Measurements from ENCODE around the gene MAP3K15. TPM values are rescaled to one million over a fixed set of nuclear protein-coding genes. Genes with fewer than 3 reads are reported as not detected.

The MAP3K15 gene
- total RNA-seq, 1 donor from 2014 or later, result 1.2 TPM

DNA sequence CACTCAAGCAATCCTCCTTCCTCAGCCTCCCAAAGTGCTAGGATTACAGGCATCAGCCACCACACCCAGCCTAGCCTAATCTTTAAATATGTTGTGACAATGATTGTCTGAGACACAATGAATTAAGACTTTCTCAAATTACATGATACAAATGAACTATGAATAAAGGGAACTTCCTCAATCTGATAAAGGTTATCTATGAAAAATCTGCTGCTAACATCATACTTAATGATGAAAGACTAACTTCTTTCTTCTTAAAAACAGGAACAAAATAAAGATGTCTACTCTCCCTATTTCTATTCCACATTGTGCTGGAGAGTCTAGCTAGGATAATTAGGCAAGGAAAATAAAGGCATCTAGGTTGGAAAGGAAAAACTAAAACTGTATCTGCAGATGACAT, 111.6 kb downstream of the MAP3K15 start:
- H3K27ac Mint-ChIP-seq (ENCODE audit: unreplicated experiment), result no peak overlapping the region
- H3K27me3 Mint-ChIP-seq (ENCODE audit: low read depth), result no peaks in the 10 kb centered on the region
- H3K4me3 Mint-ChIP-seq, result no peak overlapping the region
- TF ChIP-seq, protein P1, sequence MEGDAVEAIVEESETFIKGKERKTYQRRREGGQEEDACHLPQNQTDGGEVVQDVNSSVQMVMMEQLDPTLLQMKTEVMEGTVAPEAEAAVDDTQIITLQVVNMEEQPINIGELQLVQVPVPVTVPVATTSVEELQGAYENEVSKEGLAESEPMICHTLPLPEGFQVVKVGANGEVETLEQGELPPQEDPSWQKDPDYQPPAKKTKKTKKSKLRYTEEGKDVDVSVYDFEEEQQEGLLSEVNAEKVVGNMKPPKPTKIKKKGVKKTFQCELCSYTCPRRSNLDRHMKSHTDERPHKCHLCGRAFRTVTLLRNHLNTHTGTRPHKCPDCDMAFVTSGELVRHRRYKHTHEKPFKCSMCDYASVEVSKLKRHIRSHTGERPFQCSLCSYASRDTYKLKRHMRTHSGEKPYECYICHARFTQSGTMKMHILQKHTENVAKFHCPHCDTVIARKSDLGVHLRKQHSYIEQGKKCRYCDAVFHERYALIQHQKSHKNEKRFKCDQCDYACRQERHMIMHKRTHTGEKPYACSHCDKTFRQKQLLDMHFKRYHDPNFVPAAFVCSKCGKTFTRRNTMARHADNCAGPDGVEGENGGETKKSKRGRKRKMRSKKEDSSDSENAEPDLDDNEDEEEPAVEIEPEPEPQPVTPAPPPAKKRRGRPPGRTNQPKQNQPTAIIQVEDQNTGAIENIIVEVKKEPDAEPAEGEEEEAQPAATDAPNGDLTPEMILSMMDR (conservative IDR thresholded peaks at IDR 0.05), result no peak
- peaks cover 3% of the 10 kb centered on the region for H3K36me3 Mint-ChIP-seq (ENCODE audit: low read depth)
- DNase-seq (ENCODE audit: low read depth, low spot score), result no peak
- peaks cover 7% of the 10 kb centered on the region for H3K9me3 Mint-ChIP-seq
- no peaks in the 10 kb centered on the region for H3K4me1 Mint-ChIP-seq

DNA sequence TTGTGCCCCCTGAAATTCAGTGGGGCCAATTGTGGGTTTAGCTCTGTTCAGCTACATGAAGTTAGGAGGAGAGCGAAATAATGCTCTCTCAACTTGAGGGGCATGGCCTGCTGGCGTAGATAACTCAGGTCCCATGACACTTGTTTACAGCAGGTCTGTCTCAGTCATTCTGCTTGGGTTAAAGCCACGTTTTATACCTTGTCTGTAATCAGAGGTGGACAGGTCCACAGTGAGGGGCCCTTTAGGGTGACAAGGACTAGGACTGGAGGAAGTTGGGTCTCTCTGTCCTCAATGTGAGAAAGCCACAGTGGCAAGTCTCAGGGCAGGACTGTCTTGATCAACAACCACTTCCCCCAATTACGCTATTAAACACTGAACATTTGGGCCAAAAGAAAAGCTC, 122.6 kb downstream of the MAP3K15 start:
- TF ChIP-seq, protein P1 (conservative IDR thresholded peaks at IDR 0.05), result no peak
- Mint-ChIP-seq H3K36me3 (ENCODE audit: low read depth) (no peaks in the 10 kb centered on the region), H3K9me3 (no peaks in the 10 kb centered on the region), H3K27ac (ENCODE audit: unreplicated experiment) (no peak overlapping the region), H3K4me1 (no peaks in the 10 kb centered on the region), H3K27me3 (ENCODE audit: low read depth) (no peaks in the 10 kb centered on the region), H3K4me3 (no peak overlapping the region)
- DNase-seq (ENCODE audit: low read depth, low spot score), result no peak

DNA sequence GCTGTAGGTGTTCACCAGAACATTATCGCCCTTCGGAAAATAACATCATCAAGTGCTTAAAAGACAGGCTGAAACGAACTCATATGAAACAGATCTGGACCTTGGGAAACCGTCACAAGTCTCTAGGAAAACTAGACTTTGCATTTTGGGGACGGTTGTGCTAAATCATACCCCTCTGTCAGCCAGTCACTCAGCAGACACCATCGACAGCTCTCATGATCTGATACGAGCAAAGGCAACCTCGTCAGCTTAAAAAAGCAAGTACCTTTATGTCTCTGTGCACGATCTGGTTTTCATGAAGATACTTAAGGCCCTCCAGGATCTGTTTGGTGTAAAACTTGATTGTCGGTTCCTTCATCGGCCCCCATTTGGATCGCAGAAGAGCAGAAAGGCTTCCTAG, 123.2 kb downstream of the MAP3K15 start:
- no peaks in the 10 kb centered on the region for H3K36me3 Mint-ChIP-seq (ENCODE audit: low read depth)
- no peak overlapping the region for H3K27ac Mint-ChIP-seq (ENCODE audit: unreplicated experiment)
- TF ChIP-seq, protein P1 (conservative IDR thresholded peaks at IDR 0.05), result no peak
- no peaks in the 10 kb centered on the region for H3K27me3 Mint-ChIP-seq (ENCODE audit: low read depth)
- H3K4me1 Mint-ChIP-seq, result no peaks in the 10 kb centered on the region
- H3K4me3 Mint-ChIP-seq, result no peak overlapping the region
- no peak for DNase-seq (ENCODE audit: low read depth, low spot score)
- no peaks in the 10 kb centered on the region for H3K9me3 Mint-ChIP-seq

DNA sequence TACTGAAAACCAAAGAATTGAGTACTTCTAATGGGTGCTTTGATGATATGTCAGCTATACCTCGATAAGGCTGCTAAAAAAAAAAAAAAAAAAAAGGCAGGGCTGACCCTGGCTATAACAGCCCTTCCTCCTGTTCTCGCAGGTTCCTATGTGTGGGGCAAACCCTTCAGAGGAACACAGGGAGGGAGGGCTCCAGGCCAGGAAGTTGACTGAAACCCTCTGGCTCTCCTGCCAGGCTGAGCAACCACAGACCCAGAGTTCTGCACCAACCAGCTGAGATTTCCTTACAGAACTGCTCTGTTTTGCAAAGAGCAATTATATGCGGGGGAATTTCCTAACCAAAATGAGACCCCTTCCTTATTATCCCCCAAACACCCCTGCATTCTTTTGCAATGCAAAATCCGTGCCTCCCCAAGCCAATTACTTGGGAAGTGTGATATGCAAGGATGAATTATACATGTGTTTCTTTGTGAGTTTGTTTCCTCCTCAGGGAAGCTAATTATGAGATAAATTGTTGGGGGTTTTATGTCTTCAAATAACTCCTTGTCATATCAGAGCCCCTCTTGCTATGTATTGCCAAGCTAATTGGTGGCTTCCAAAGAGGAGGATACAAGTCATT, 126.0 kb downstream of the MAP3K15 start:
- Mint-ChIP-seq H3K4me1 (no peaks in the 10 kb centered on the region), H3K36me3 (ENCODE audit: low read depth) (no peaks in the 10 kb centered on the region), H3K27ac (ENCODE audit: unreplicated experiment) (no peak overlapping the region), H3K27me3 (ENCODE audit: low read depth) (no peaks in the 10 kb centered on the region), H3K9me3 (no peaks in the 10 kb centered on the region), H3K4me3 (no peak overlapping the region)
- no peak for DNase-seq (ENCODE audit: low read depth, low spot score)
- TF ChIP-seq, protein P1 (conservative IDR thresholded peaks at IDR 0.05), result no peak

DNA sequence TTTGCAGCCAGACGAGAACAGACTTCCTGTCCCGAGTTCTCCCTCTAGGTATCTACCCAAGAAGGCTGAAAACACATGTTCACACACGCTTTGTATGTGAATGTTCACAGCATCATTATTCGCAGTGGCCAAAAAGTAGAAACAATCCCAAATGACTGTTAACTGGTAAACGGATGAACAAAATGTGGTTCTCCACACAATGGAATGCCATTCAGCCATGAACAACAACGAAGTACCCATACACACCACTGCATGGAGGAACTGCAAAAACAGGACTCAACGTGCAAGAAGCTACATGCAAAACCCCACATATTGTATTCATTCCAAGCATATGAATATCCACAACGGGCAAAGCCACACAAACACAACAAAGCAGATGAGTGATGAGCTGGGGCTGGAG, 126.6 kb downstream of the MAP3K15 start:
- Mint-ChIP-seq H3K9me3 (peaks cover 3% of the 10 kb centered on the region), H3K4me1 (no peaks in the 10 kb centered on the region), H3K4me3 (no peak overlapping the region), H3K36me3 (ENCODE audit: low read depth) (no peaks in the 10 kb centered on the region), H3K27me3 (ENCODE audit: low read depth) (no peaks in the 10 kb centered on the region), H3K27ac (ENCODE audit: unreplicated experiment) (no peak overlapping the region)
- TF ChIP-seq, protein P1 (conservative IDR thresholded peaks at IDR 0.05), result no peak
- no peak for DNase-seq (ENCODE audit: low read depth, low spot score)
